Common myeloid progenitor, CD34-positive (primary cell): ENCODE results near the gene KIRREL3.

Experiments used
- CTCF ChIA-PET: fragments of 350-600 bp; sonication (Branson Sonifier 250); formaldehyde crosslinking; loops from one replicate; lab custom pipeline; 2021; ENCODE audit warnings: antibody characterized with exemption; lab: Charles Lee
- POLR2A ChIA-PET: fragments of 350-600 bp; sonication (Branson Sonifier 250); formaldehyde crosslinking; loops from one replicate; lab custom pipeline; 2021; ENCODE audit warnings: antibody characterized with exemption; lab: Charles Lee
- DNase-seq, 3 donors: peaks; one replicate each; pipeline versions ENCODE4 v3.0.0 to v3.0.0-alpha.2; 2013
- H3K27ac ChIP-seq, 2 experiments: 1 replicate in 1 of 2; 2 replicates in 1 of 2; pipeline ENCODE4 v1.7.0; 2013; ENCODE audit warnings: inconsistent platforms in 2 of 2, low read length in 2 of 2, mild to moderate bottlenecking in 2 of 2, low read depth in 1 of 2, moderate library complexity in 1 of 2; ENCODE audit not compliant: severe bottlenecking in 2 of 2, insufficient read depth in 1 of 2, poor library complexity in 1 of 2
- H3K27me3 ChIP-seq, 5 experiments: replicated peaks in 2 of 5; 1 replicate in 3 of 5; 2 replicates in 2 of 5; pipeline versions ENCODE4 v1.6.1 to v1.7.0; 2013; ENCODE audit warnings: low read length in 4 of 5, mild to moderate bottlenecking in 2 of 5, moderate library complexity in 2 of 5, inconsistent platforms in 1 of 5; ENCODE audit not compliant: insufficient read depth in 5 of 5, control insufficient read depth in 4 of 5
- H3K36me3 ChIP-seq, 4 experiments: 1 replicate in 2 of 4; 2 replicates in 2 of 4; pipeline versions ENCODE4 v1.6.1 to v1.7.0; 2013; ENCODE audit warnings: low read length in 3 of 4, control low read depth in 1 of 4, mild to moderate bottlenecking in 1 of 4; ENCODE audit not compliant: control insufficient read depth in 4 of 4, insufficient read depth in 4 of 4
- H3K4me1 ChIP-seq, 4 experiments: 1 replicate in 3 of 4; 2 replicates in 1 of 4; pipeline versions ENCODE4 v1.6.1 to v1.7.1; 2013; ENCODE audit warnings: low read length in 3 of 4, mild to moderate bottlenecking in 3 of 4, control low read depth in 1 of 4, inconsistent platforms in 1 of 4, moderate library complexity in 1 of 4; ENCODE audit not compliant: control insufficient read depth in 4 of 4, insufficient read depth in 4 of 4; ENCODE audit errors: control extremely low read depth in 1 of 4
- H3K4me3 ChIP-seq, 7 experiments: 1 replicate in 4 of 7; 2 replicates in 3 of 7; pipeline versions ENCODE4 v1.5.1 to v1.7.0; 2013; ENCODE audit warnings: mild to moderate bottlenecking in 7 of 7, low read length in 6 of 7, moderate library complexity in 6 of 7, inconsistent platforms in 2 of 7, low read depth in 2 of 7, control low read depth in 1 of 7; ENCODE audit not compliant: insufficient read depth in 4 of 7, control insufficient read depth in 1 of 7; ENCODE audit errors: extremely low read depth in 1 of 7
- H3K9me3 ChIP-seq, 5 experiments: 1 replicate in 4 of 5; 2 replicates in 1 of 5; pipeline versions ENCODE4 v1.6.1 to v1.7.1; 2013; ENCODE audit warnings: low read length in 4 of 5, mild to moderate bottlenecking in 2 of 5, inconsistent platforms in 1 of 5, low read depth in 1 of 5, moderate library complexity in 1 of 5; ENCODE audit not compliant: control insufficient read depth in 4 of 5, insufficient read depth in 2 of 5; ENCODE audit errors: control extremely low read depth in 1 of 5
- WGBS: methylation state at CpG from one replicate; pipeline ENCODE4 v1.1.5; 2013; ENCODE audit not compliant: insufficient coverage; 5-methylcytosine and 5-hydroxymethylcytosine counted together

KIRREL3 gene

GRCh38 chr11:126581871-126582648, 418.5 kb downstream of the KIRREL3 start:
- Histone ChIP-seq H3K36me3 (no peaks in the 10 kb centered on the region), H3K27me3 (peaks cover 0 to 15% (median 9%) of the 10 kb centered on the region in 5 experiments), H3K4me3 (no peak overlapping the region), H3K4me1 (peaks cover 0 to 10% (median 1%) of the 10 kb centered on the region in 4 experiments), H3K27ac (no peak overlapping the region), H3K9me3 (no peaks in the 10 kb centered on the region)
- WGBS: 91% methylated on average over 11 of the region's 11 CpGs
- CTCF ChIA-PET: interaction anchor here (1.1 kb wide), 1 partner anchor 11 kb away, joined by 3 read pairs; no protein-coding TSS in a partner anchor
- POLR2A ChIA-PET: no interaction called here
- DNase-seq: no peak

GRCh38 chr11:126578426-126578825, 422.1 kb downstream of the KIRREL3 start:
- Histone ChIP-seq H3K9me3 (no peaks in the 10 kb centered on the region), H3K27ac (no peak overlapping the region), H3K4me1 (no peaks in the 10 kb centered on the region), H3K36me3 (no peaks in the 10 kb centered on the region), H3K4me3 (no peak overlapping the region), H3K27me3 (peaks cover 0 to 20% (median 4%) of the 10 kb centered on the region in 5 experiments)
- CTCF ChIA-PET: interaction anchor here (0.9 kb wide), 1 partner anchor 13 kb away, joined by 3 read pairs; no protein-coding TSS in a partner anchor
- no peak for DNase-seq
- 91% methylated on average over 9 of the region's 9 CpGs for WGBS
- POLR2A ChIA-PET: no interaction called here

GRCh38 chr11:126578021-126578420, 422.5 kb downstream of the KIRREL3 start:
- Histone ChIP-seq H3K4me3 (no peak overlapping the region), H3K9me3 (no peaks in the 10 kb centered on the region), H3K27ac (no peak overlapping the region), H3K4me1 (no peaks in the 10 kb centered on the region), H3K27me3 (peaks cover 0 to 21% (median 4%) of the 10 kb centered on the region in 5 experiments), H3K36me3 (no peaks in the 10 kb centered on the region)
- 81% methylated on average over 2 of the region's 2 CpGs for WGBS
- CTCF ChIA-PET: interaction anchor here (0.9 kb wide), 1 partner anchor 12 kb away, joined by 3 read pairs; no protein-coding TSS in a partner anchor
- DNase-seq: no peak
- POLR2A ChIA-PET: interaction anchor here (0.6 kb wide), 1 partner anchor 35 kb away, joined by 3 read pairs; no protein-coding TSS in a partner anchor

GRCh38 chr11:126575849-126576248, 424.7 kb downstream of the KIRREL3 start:
- H3K27me3 ChIP-seq: peaks cover 0 to 35% (median 8%) of the 10 kb centered on the region in 5 experiments
- DNase-seq: no peak
- H3K9me3 ChIP-seq: no peaks in the 10 kb centered on the region
- no peak overlapping the region for H3K27ac ChIP-seq
- POLR2A ChIA-PET: no interaction called here
- H3K4me3 ChIP-seq: no peak overlapping the region
- WGBS: 87% methylated on average over 2 of the region's 4 CpGs
- H3K36me3 ChIP-seq: no peaks in the 10 kb centered on the region
- no peaks in the 10 kb centered on the region for H3K4me1 ChIP-seq
- CTCF ChIA-PET: interaction anchor here (1.2 kb wide), 1 partner anchor 22 kb away, joined by 3 read pairs; no protein-coding TSS in a partner anchor

- POLR2A ChIA-PET: no interaction called here
- WGBS: 10% methylated on average over 2 of the region's 11 CpGs
- Histone ChIP-seq H3K4me3 (no peak overlapping the region), H3K27me3 (peaks cover 0 to 44% (median 7%) of the 10 kb centered on the region in 5 experiments), H3K4me1 (no peaks in the 10 kb centered on the region), H3K36me3 (no peaks in the 10 kb centered on the region), H3K27ac (no peak overlapping the region), H3K9me3 (no peaks in the 10 kb centered on the region)
- CTCF ChIA-PET: interaction anchor here (0.9 to 1.8 kb wide), 4 partner anchors 11 to 263 kb away, joined by 3 to 6 read pairs (median 6); no protein-coding TSS in a partner anchor
- peak in 1 of 3 donors; percentile 9 for DNase-seq
Measured at GRCh38 chr11:126573325-126573978, 427.1 kb downstream of the KIRREL3 start.

- H3K27ac ChIP-seq: no peak overlapping the region
- no peaks in the 10 kb centered on the region for H3K36me3 ChIP-seq
- ChIA-PET POLR2A (no interaction called here), CTCF (no interaction called here)
- WGBS: 81% methylated on average over 5 of the region's 5 CpGs
- H3K4me3 ChIP-seq: no peak overlapping the region
- H3K27me3 ChIP-seq: peaks cover 0 to 49% (median 8%) of the 10 kb centered on the region in 5 experiments
- H3K4me1 ChIP-seq: no peaks in the 10 kb centered on the region
- no peak for DNase-seq
- H3K9me3 ChIP-seq: no peaks in the 10 kb centered on the region
Measured at GRCh38 chr11:126570489-126570888, 430.1 kb downstream of the KIRREL3 start.
